Liver (tissue), 9 donors: ENCODE data around the gene C4B. TPM values are rescaled to one million over a fixed set of nuclear protein-coding genes. Genes with fewer than 3 reads are reported as not detected.
"Not testable (repeated sequence)": the region's sequence is repeated elsewhere in the genome, so short reads cannot be mapped to it uniquely, and the experiment has no call there.

Experiments
- DNase-seq: peaks from one replicate; pipeline ENCODE4 v3.0.0-alpha.2; 2017; ENCODE audit warnings: low spot score
- H3K27ac ChIP-seq, 2 donors: one replicate each; pipeline ENCODE4 v1.7.0; 2013; ENCODE audit warnings: inconsistent platforms in 2 of 2, low read length in 2 of 2, control low read depth in 1 of 2, low read depth in 1 of 2, mild to moderate bottlenecking in 1 of 2
- H3K27me3 ChIP-seq, 4 donors: one replicate each; pipeline versions ENCODE4 v1.6.1 to v1.7.0; 2013; ENCODE audit warnings: low read length in 3 of 4, inconsistent platforms in 1 of 4, mild to moderate bottlenecking in 1 of 4, moderate library complexity in 1 of 4; ENCODE audit not compliant: control insufficient read depth in 4 of 4, insufficient read depth in 4 of 4
- H3K36me3 ChIP-seq, 4 donors: one replicate each; pipeline versions ENCODE4 v1.6.1 to v1.7.0; 2013; ENCODE audit warnings: low read length in 3 of 4, mild to moderate bottlenecking in 3 of 4, low read depth in 1 of 4, moderate library complexity in 1 of 4; ENCODE audit not compliant: control insufficient read depth in 4 of 4, insufficient read depth in 3 of 4
- H3K4me1 ChIP-seq, 4 donors: one replicate each; pipeline versions ENCODE4 v1.6.1 to v1.7.0; 2013; ENCODE audit warnings: low read length in 3 of 4, mild to moderate bottlenecking in 3 of 4, moderate library complexity in 1 of 4; ENCODE audit not compliant: control insufficient read depth in 4 of 4, insufficient read depth in 4 of 4
- H3K4me3 ChIP-seq, 3 donors: one replicate each; pipeline versions ENCODE4 v1.6.1 to v1.7.0; 2013; ENCODE audit warnings: low read length in 3 of 3, control low read depth in 1 of 3, low read depth in 1 of 3, mild to moderate bottlenecking in 1 of 3
- H3K9ac ChIP-seq, 2 donors: one replicate each; pipeline ENCODE4 v1.7.0; 2013; ENCODE audit warnings: low read length in 2 of 2, mild to moderate bottlenecking in 2 of 2, moderate library complexity in 2 of 2, control low read depth in 1 of 2, low read depth in 1 of 2
- H3K9me3 ChIP-seq, 4 donors: one replicate each; pipeline versions ENCODE4 v1.6.1 to v1.7.0; 2013; ENCODE audit warnings: low read length in 3 of 4; ENCODE audit not compliant: control insufficient read depth in 4 of 4
- EGR1 ChIP-seq, 2 donors: IDR thresholded peaks; 2 replicates each; pipeline ENCODE4 v1.6.1; 2016 to 2018; ENCODE audit warnings: antibody characterized with exemption in 2 of 2, low read depth in 2 of 2
- FOXA1 ChIP-seq: IDR thresholded peaks from 2 replicates; pipeline ENCODE4 v1.6.1; 2016; ENCODE audit warnings: antibody characterized with exemption
- FOXA2 ChIP-seq: IDR thresholded peaks from 2 replicates; pipeline ENCODE4 v1.6.1; 2016; ENCODE audit warnings: antibody characterized with exemption
- GABPA ChIP-seq, 2 donors: IDR thresholded peaks in 1 of 2; conservative IDR thresholded peaks in 1 of 2; 2 replicates each; pipeline ENCODE4 v1.6.1; 2016; ENCODE audit warnings: antibody characterized with exemption in 2 of 2, mild to moderate bottlenecking in 1 of 2, moderate library complexity in 1 of 2
- HNF4A ChIP-seq, 2 donors: conservative IDR thresholded peaks; 2 replicates each; pipeline ENCODE4 v1.6.1; 2016; ENCODE audit warnings: antibody characterized with exemption in 2 of 2, mild to moderate bottlenecking in 2 of 2
- HNF4G ChIP-seq: IDR thresholded peaks from 2 replicates; pipeline ENCODE4 v1.6.1; 2016; ENCODE audit warnings: antibody characterized with exemption
- JUND ChIP-seq, 2 donors: IDR thresholded peaks; 2 replicates each; pipeline ENCODE4 v1.6.1; 2016; ENCODE audit warnings: antibody characterized with exemption in 2 of 2
- MAX ChIP-seq: IDR thresholded peaks from 2 replicates; pipeline ENCODE4 v1.6.1; 2016; ENCODE audit warnings: antibody characterized with exemption
- NR2F2 ChIP-seq: IDR thresholded peaks from 2 replicates; pipeline ENCODE4 v1.6.1; 2016; ENCODE audit warnings: antibody characterized with exemption
- RAD21 ChIP-seq, 2 donors: IDR thresholded peaks; 2 replicates each; pipeline ENCODE4 v1.6.1; 2016; ENCODE audit warnings: antibody characterized with exemption in 2 of 2, mild to moderate bottlenecking in 2 of 2
- RXRA ChIP-seq, 2 donors: IDR thresholded peaks; 2 replicates each; pipeline ENCODE4 v1.6.1; 2017 to 2018; ENCODE audit warnings: antibody characterized with exemption in 2 of 2, mild to moderate bottlenecking in 1 of 2
- SP1 ChIP-seq: IDR thresholded peaks from 2 replicates; pipeline ENCODE4 v1.6.1; 2018; ENCODE audit warnings: antibody characterized with exemption, mild to moderate bottlenecking
- TAF1 ChIP-seq: conservative IDR thresholded peaks from 2 replicates; pipeline ENCODE4 v1.6.1; 2016; ENCODE audit warnings: antibody characterized with exemption, mild to moderate bottlenecking
- YY1 ChIP-seq: IDR thresholded peaks from 2 replicates; pipeline ENCODE4 v1.6.1; 2016; ENCODE audit warnings: antibody characterized with exemption, mild to moderate bottlenecking
- ZBTB33 ChIP-seq: IDR thresholded peaks from 2 replicates; pipeline ENCODE4 v1.6.1; 2016; ENCODE audit warnings: antibody characterized with exemption
- whole genome bisulfite sequencing: extraction: QIAGEN DNeasy Blood & Tissue Kit; methylation state at CpG from one replicate; pipeline ENCODE4 v1.1.7; 2013; 5-methylcytosine and 5-hydroxymethylcytosine counted together
- polyA plus RNA-seq, 2 donors: library from polyadenylated mRNA; stranded (reverse) in 1 of 2; unstranded in 1 of 2; fragments of 200-250 nt in 1 of 2; fragments of >200 nt in 1 of 2; fragmentation: Nextera tagmentation in 1 of 2; extraction: Ambion mirVana in 1 of 2; gene quantifications; one replicate each; pipeline versions ENCODE4 v1.2.1 to v1.2.3, GENCODE V29; 2013 to 2015
- total RNA-seq, 2 donors: library from RNA; depleted of rRNA; stranded (reverse); fragments of >200 nt; gene quantifications; one replicate each; pipeline ENCODE4 v1.2.3, GENCODE V29; 2014
- TF ChIP-seq, protein P1 (sequence below): fragments of 150-350 bp; IDR thresholded peaks from 2 replicates; pipeline ENCODE4 v1.5.1; 2017; ENCODE audit warnings: improper control_type of control experiment, low read depth, low read length; ENCODE audit not compliant: missing input control
- TF ChIP-seq, protein P2 (sequence below): IDR thresholded peaks from 2 replicates; pipeline ENCODE4 v1.6.1; 2016; ENCODE audit warnings: antibody characterized with exemption, mild to moderate bottlenecking
- TF ChIP-seq, protein P3 (sequence below): IDR thresholded peaks from 2 replicates; pipeline ENCODE4 v1.6.1; 2016; ENCODE audit warnings: antibody characterized with exemption
- donor health status: healthy.
- donor health status: healthy.
- donor health status: healthy.
- donor health status: healthy.
- donor health status: healthy.

Gene C4B
- total and polyA plus RNA-seq, 4 donors, result 666 to 3,560 (median 1,406) TPM

DNA sequence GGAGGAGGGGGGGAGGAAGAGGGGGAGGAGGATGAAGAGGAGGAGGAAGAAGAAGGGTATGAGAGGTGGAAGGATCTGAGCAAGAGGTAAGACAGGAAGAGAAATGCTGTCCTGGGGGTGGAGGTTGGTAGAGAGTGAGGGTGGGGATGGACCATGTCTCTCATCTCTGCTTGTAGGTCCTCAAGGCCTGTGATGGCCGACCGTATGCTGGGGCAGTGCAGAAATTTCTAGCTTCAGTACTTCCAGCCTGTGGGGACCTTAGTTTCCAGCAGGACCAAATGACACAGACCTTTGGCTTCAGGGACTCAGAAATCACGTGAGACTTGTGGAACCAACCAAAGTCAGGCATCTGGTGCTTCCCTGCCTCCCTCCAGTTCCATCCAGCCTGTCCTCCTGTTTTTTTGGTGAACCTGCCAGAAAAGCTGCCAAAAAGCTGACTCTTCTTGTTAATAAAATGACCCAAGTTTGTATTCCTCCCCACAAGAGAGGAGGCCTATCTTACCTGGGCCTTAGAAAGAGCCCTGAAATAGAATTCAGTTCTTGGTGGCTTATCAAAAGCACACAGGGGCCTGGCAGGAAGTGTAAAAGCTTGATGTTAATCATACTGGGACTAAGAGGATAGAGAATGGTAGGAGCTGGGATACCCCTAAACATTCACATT, 35.2 kb upstream of the C4B start:
- Histone ChIP-seq H3K36me3 (no peaks in the 10 kb centered on the region), H3K9me3 (no peaks in the 10 kb centered on the region), H3K4me1 (peaks cover 7 to 25% (median 20%) of the 10 kb centered on the region in 4 donors), H3K27ac (peak overlapping the region; percentile 72 to 76), H3K4me3 (peak overlapping the region in 1 of 3 donors; percentile 36), H3K27me3 (no peaks in the 10 kb centered on the region), H3K9ac (peak overlapping the region in 1 of 2 donors; percentile 71)
- TF ChIP-seq SP1 (peak; percentile 67), JUND (IDR thresholded peaks at IDR 0.05) (peak; percentile 16 to 27), EGR1 (IDR thresholded peaks at IDR 0.05; ENCODE audit: low read depth in 2 of 2) (peak in 1 of 2 donors; percentile 64), HNF4G (peak; percentile 31), ZBTB33 (peak; percentile 81), RXRA (IDR thresholded peaks at IDR 0.05) (peak; percentile 67 to 83), NR2F2 (no peak), HNF4A (conservative IDR thresholded peaks at IDR 0.05) (peak; percentile 64 to 84), MAX (no peak), FOXA2 (no peak), RAD21 (IDR thresholded peaks at IDR 0.05) (peak in 1 of 2 donors; percentile 26), TAF1 (peak; percentile 12), GABPA (IDR thresholded peaks at IDR 0.05 in 1 of 2, conservative IDR thresholded peaks at IDR 0.05 in 1 of 2) (peak in 1 of 2 donors; percentile 18), YY1 (peak; percentile 83), FOXA1 (no peak)
- TF ChIP-seq, protein P1, sequence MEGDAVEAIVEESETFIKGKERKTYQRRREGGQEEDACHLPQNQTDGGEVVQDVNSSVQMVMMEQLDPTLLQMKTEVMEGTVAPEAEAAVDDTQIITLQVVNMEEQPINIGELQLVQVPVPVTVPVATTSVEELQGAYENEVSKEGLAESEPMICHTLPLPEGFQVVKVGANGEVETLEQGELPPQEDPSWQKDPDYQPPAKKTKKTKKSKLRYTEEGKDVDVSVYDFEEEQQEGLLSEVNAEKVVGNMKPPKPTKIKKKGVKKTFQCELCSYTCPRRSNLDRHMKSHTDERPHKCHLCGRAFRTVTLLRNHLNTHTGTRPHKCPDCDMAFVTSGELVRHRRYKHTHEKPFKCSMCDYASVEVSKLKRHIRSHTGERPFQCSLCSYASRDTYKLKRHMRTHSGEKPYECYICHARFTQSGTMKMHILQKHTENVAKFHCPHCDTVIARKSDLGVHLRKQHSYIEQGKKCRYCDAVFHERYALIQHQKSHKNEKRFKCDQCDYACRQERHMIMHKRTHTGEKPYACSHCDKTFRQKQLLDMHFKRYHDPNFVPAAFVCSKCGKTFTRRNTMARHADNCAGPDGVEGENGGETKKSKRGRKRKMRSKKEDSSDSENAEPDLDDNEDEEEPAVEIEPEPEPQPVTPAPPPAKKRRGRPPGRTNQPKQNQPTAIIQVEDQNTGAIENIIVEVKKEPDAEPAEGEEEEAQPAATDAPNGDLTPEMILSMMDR, result no peak
- TF ChIP-seq, protein P2, sequence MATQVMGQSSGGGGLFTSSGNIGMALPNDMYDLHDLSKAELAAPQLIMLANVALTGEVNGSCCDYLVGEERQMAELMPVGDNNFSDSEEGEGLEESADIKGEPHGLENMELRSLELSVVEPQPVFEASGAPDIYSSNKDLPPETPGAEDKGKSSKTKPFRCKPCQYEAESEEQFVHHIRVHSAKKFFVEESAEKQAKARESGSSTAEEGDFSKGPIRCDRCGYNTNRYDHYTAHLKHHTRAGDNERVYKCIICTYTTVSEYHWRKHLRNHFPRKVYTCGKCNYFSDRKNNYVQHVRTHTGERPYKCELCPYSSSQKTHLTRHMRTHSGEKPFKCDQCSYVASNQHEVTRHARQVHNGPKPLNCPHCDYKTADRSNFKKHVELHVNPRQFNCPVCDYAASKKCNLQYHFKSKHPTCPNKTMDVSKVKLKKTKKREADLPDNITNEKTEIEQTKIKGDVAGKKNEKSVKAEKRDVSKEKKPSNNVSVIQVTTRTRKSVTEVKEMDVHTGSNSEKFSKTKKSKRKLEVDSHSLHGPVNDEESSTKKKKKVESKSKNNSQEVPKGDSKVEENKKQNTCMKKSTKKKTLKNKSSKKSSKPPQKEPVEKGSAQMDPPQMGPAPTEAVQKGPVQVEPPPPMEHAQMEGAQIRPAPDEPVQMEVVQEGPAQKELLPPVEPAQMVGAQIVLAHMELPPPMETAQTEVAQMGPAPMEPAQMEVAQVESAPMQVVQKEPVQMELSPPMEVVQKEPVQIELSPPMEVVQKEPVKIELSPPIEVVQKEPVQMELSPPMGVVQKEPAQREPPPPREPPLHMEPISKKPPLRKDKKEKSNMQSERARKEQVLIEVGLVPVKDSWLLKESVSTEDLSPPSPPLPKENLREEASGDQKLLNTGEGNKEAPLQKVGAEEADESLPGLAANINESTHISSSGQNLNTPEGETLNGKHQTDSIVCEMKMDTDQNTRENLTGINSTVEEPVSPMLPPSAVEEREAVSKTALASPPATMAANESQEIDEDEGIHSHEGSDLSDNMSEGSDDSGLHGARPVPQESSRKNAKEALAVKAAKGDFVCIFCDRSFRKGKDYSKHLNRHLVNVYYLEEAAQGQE, result peak; percentile 48
- TF ChIP-seq, protein P3, sequence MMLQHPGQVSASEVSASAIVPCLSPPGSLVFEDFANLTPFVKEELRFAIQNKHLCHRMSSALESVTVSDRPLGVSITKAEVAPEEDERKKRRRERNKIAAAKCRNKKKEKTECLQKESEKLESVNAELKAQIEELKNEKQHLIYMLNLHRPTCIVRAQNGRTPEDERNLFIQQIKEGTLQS, result peak; percentile 35
- WGBS, result 40% methylated on average over 3 of the region's 3 CpGs
- DNase-seq, result no peak

DNA sequence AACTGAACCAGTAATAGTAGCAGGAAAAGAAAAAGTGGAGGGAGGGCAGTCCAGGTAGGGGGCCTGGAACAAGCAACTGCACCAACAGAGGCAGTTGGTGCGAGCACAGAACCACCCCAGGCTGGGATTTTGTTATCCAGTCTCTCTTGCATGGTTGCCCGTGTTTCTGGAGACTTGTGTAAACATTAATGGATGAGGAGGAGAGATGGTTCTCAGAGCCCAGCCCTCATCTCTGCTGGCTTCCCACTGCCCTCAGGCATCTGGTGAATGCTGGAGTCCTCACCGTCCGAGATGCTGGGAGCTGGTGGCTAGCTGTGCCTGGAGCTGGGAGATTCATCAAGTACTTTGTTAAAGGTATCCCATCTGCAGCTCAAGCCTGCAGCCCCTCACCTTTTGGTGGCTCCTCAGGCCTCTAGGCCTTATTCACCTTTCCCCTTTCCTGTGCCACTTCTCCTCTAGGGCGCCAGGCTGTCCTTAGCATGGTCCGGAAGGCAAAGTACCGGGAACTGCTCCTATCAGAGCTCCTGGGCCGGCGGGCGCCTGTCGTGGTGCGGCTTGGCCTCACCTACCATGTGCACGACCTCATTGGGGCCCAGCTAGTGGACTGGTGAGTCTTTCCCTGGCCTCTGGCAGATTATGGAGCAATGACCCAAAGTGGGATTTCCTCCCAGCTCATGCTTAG, 34.3 kb upstream of the C4B start:
- not testable (repeated sequence) for H3K9me3 ChIP-seq, H3K4me3 ChIP-seq, H3K9ac ChIP-seq, H3K36me3 ChIP-seq, DNase-seq, H3K27me3 ChIP-seq
- WGBS, result 78% methylated on average over 13 of the region's 13 CpGs
- Histone ChIP-seq H3K27ac (peak overlapping the region; percentile 72 to 76), H3K4me1 (peaks cover 7 to 25% (median 20%) of the 10 kb centered on the region in 4 donors)

- H3K9me3 ChIP-seq, H3K4me3 ChIP-seq, DNase-seq, H3K9ac ChIP-seq, H3K36me3 ChIP-seq, H3K27me3 ChIP-seq, H3K27ac ChIP-seq: not testable (repeated sequence)
- peaks cover 7 to 25% (median 20%) of the 10 kb centered on the region in 4 donors for H3K4me1 ChIP-seq
- no CpG with 5 or more reads among the region's 5 CpGs for WGBS
Measured at GRCh38 chr6:31980998-31981397, 33.6 kb upstream of the C4B start.
